HCT116 (cell line): ENCODE measurements around the gene KBTBD8.

ENCODE experiments used
- CTCF ChIP-seq, 3 experiments: fragments of 200-600 bp in 1 of 3; sonication (generic) in 1 of 3; IDR thresholded peaks in 2 of 3; conservative IDR thresholded peaks in 1 of 3; 2 replicates each; pipeline ENCODE4 v1.5.1; 2012 to 2017; ENCODE audit warnings: low read depth in 2 of 3, low read length in 2 of 3, antibody characterized with exemption in 1 of 3, borderline replicate concordance in 1 of 3, control low read depth in 1 of 3, mild to moderate bottlenecking in 1 of 3, mixed read lengths in 1 of 3, mixed run types in 1 of 3, moderate library complexity in 1 of 3; ENCODE audit not compliant: insufficient read depth in 1 of 3
- ELF1 ChIP-seq: IDR thresholded peaks from 2 replicates; pipeline ENCODE4 v1.6.1; 2012; ENCODE audit warnings: low read depth, borderline replicate concordance
- EZH2 ChIP-seq: fragments of 200-600 bp; sonication (generic); IDR thresholded peaks from 2 replicates; pipeline ENCODE4 v1.6.1; 2017; ENCODE audit warnings: antibody characterized with exemption, mixed run types
- EZH2phosphoT487 ChIP-seq: fragments of 200-600 bp; IDR thresholded peaks from 2 replicates; pipeline ENCODE4 v1.6.1; 2018; ENCODE audit warnings: antibody characterized with exemption, borderline replicate concordance
- POLR2AphosphoS5 ChIP-seq: IDR thresholded peaks from 2 replicates; pipeline ENCODE4 v1.6.1; 2011; ENCODE audit warnings: mild to moderate bottlenecking, low read depth, low read length, moderate library complexity
- SIN3A ChIP-seq: IDR thresholded peaks from 2 replicates; pipeline ENCODE4 v1.6.1; 2012; ENCODE audit warnings: low read depth
- YY1 ChIP-seq: IDR thresholded peaks from 2 replicates; pipeline ENCODE4 v1.6.1; 2011; ENCODE audit warnings: low read length, low read depth, moderate library complexity, mild to moderate bottlenecking; ENCODE audit not compliant: insufficient replicate concordance; ENCODE audit errors: extremely low read depth
- TF ChIP-seq, protein P1 (sequence below): IDR thresholded peaks from 2 replicates; pipeline ENCODE4 v1.6.1; 2012
- TF ChIP-seq, protein P2 (sequence below): IDR thresholded peaks from 2 replicates; pipeline ENCODE4 v1.6.1; 2012; ENCODE audit warnings: low read depth

DNA sequence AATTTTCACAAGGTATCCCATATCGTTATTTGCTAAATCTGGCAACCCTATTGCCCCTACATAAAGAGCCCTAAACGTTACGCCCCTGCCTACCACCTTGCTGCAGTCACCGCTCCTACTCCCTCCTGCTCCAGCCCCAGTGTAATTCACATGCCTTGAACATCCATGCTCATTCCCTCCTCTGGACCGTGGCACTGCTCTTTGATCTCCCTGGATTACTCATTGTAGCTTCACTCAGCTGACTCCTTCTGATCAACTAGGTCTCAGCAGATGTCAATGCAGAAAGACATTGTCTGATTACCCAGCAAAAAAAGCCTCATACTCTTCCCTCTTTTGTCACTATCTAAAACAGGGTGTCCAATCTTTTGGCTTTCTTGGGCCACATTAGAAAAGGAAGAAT lies 40.7 kb upstream of the KBTBD8 start:
- TF ChIP-seq POLR2AphosphoS5: no peak
- no peak for TF ChIP-seq EZH2phosphoT487
- TF ChIP-seq CTCF (IDR thresholded peaks at IDR 0.05 in 2 of 3, conservative IDR thresholded peaks at IDR 0.05 in 1 of 3; ENCODE audit: borderline replicate concordance in 1 of 3, insufficient read depth in 1 of 3, low read depth in 2 of 3, low read length in 2 of 3): no peak
- TF ChIP-seq EZH2: no peak
- TF ChIP-seq, protein P1, sequence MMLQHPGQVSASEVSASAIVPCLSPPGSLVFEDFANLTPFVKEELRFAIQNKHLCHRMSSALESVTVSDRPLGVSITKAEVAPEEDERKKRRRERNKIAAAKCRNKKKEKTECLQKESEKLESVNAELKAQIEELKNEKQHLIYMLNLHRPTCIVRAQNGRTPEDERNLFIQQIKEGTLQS: no peak
- TF ChIP-seq ELF1: no peak
- TF ChIP-seq SIN3A: no peak
- no peak for TF ChIP-seq YY1
- TF ChIP-seq, protein P2, sequence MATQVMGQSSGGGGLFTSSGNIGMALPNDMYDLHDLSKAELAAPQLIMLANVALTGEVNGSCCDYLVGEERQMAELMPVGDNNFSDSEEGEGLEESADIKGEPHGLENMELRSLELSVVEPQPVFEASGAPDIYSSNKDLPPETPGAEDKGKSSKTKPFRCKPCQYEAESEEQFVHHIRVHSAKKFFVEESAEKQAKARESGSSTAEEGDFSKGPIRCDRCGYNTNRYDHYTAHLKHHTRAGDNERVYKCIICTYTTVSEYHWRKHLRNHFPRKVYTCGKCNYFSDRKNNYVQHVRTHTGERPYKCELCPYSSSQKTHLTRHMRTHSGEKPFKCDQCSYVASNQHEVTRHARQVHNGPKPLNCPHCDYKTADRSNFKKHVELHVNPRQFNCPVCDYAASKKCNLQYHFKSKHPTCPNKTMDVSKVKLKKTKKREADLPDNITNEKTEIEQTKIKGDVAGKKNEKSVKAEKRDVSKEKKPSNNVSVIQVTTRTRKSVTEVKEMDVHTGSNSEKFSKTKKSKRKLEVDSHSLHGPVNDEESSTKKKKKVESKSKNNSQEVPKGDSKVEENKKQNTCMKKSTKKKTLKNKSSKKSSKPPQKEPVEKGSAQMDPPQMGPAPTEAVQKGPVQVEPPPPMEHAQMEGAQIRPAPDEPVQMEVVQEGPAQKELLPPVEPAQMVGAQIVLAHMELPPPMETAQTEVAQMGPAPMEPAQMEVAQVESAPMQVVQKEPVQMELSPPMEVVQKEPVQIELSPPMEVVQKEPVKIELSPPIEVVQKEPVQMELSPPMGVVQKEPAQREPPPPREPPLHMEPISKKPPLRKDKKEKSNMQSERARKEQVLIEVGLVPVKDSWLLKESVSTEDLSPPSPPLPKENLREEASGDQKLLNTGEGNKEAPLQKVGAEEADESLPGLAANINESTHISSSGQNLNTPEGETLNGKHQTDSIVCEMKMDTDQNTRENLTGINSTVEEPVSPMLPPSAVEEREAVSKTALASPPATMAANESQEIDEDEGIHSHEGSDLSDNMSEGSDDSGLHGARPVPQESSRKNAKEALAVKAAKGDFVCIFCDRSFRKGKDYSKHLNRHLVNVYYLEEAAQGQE: no peak
